Activated CD4-positive, CD25-positive, alpha-beta regulatory T cell treated with anti-CD3 and anti-CD28 coated beads, Interleukin-2, amount 50 U/mL, for 16 hours (primary cell): ENCODE results near the gene FAM131B.

Experiments
- DNase-seq: peaks from one replicate; pipeline ENCODE4 v3.0.0-alpha.2; 2020; ENCODE audit warnings: low read depth, low spot score

The FAM131B gene

DNA sequence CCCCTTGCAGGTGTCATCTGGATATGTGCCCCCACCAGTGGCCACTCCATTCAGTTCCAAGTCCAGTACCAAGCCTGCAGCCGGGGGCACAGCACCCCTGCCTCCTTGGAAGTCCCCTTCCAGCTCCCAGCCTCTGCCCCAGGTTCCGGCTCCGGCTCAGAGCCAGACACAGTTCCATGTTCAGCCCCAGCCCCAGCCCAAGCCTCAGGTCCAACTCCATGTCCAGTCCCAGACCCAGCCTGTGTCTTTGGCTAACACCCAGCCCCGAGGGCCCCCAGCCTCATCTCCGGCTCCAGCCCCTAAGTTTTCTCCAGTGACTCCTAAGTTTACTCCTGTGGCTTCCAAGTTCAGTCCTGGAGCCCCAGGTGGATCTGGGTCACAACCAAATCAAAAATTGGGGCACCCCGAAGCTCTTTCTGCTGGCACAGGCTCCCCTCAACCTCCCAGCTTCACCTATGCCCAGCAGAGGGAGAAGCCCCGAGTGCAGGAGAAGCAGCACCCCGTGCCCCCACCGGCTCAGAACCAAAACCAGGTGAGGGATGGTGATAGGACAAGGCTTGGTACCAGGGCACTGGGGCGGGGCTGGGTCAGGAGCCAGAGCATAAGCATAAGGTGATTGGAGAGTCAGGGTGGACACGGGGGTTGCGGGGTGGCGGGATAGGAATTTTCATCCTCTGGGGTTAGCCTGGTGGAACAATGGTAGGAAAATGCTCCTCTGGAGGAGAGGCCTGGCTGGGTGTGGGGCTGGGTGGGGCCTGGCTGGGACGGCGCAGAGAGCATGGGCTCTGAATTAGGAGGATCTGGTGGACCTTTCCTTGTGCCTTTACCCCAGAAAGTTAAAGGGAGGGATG lies 20.5 kb upstream of the FAM131B start:
- DNase-seq: no peak

- no peak for DNase-seq
Observed at GRCh38 chr7:143382126-143382790, 19.7 kb upstream of the FAM131B start.

DNA sequence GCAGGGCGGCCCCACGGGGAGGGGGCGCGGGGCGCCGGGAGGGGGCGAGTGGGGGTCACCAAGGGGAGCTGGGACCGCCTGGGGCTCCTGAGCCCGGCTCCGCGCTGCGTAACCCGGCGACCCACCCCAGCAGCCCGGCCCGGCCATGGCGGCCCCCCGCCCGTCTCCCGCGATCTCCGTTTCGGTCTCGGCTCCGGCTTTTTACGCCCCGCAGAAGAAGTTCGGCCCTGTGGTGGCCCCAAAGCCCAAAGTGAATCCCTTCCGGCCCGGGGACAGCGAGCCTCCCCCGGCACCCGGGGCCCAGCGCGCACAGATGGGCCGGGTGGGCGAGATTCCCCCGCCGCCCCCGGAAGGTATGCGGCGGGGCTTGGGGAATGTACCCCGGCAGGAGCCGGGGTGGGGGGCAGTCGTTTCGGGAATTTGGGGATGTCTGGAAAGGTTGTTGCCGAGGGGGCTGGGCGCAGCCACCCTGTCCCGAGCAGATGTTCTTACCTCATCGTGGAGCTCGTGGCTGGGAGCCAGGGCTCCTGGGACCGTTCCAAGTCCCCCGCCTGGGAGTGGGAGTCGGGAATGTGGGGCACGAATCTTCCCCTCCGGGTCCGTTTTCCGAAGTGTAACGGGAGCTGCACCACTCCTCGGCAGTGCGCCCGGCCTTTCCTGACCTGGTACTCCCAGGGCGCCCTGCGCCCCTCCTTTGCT lies 19.1 kb upstream of the FAM131B start:
- DNase-seq: no peak

- peak; percentile 70 for DNase-seq
Observed at GRCh38 chr7:143380646-143381426, 18.3 kb upstream of the FAM131B start, which contains the start of gene ZYX. Gene ZYX (plus strand): TSS chr7:143381345. CDS start chr7:143381572, 227 bp downstream.

DNA sequence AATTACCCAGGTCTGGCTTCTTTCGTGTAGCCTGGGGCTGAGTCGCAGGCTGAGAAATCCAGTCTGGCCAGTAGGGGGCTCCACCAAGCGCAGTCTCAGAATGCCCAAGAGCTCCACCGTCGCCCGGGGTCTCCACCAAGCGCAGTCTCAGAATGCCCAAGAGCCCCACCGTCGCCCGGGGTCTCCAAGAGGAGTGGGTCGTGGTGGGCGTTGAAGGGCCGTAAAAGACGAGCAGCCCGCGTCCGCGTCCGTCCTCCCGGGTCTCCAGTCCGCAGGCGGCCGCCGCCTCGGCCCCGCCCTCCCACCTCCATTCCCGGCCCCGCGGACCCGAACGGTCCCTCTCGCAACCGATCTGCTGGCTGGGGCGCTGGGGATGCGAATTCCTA lies 17.7 kb upstream of the FAM131B start:
- DNase-seq: peak; percentile 69

- DNase-seq: no peak
Observed at GRCh38 chr7:143379611-143380259, 17.2 kb upstream of the FAM131B start.

GRCh38 chr7:143376396-143376795 lies 13.9 kb upstream of the FAM131B start:
- DNase-seq: no peak

GRCh38 chr7:143375298-143376034 lies 13.0 kb upstream of the FAM131B start:
- DNase-seq: no peak

GRCh38 chr7:143374561-143374960 lies 12.0 kb upstream of the FAM131B start:
- no peak for DNase-seq

DNA sequence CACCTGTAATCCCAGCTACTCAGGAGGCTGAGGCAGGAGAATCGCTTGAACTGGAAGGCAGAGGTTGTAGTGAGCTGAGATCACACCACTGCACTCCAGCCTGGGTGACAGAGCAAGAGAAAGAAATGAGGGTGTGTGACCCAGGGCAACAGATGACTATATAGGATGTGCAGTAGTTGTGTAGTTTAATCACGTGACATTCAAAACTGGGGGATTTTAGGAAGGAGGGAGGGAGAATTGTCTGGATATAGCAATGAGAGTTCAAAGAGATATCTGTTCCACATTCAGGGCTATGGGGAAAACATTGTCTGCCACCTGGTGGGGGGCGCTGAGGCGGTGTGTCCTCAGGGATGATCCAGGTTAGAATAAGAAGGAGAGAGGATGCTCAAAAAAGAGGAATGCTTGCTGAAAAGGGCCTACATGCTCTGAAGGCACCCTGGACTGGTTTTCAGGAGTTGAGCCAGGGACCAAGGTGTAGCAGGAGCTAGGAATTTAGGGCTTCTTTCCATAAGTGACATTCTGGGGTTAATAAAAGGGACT lies 10.8 kb upstream of the FAM131B start:
- no peak for DNase-seq

- no peak for DNase-seq
Observed at GRCh38 chr7:143372070-143372469, 9.6 kb upstream of the FAM131B start.

DNA sequence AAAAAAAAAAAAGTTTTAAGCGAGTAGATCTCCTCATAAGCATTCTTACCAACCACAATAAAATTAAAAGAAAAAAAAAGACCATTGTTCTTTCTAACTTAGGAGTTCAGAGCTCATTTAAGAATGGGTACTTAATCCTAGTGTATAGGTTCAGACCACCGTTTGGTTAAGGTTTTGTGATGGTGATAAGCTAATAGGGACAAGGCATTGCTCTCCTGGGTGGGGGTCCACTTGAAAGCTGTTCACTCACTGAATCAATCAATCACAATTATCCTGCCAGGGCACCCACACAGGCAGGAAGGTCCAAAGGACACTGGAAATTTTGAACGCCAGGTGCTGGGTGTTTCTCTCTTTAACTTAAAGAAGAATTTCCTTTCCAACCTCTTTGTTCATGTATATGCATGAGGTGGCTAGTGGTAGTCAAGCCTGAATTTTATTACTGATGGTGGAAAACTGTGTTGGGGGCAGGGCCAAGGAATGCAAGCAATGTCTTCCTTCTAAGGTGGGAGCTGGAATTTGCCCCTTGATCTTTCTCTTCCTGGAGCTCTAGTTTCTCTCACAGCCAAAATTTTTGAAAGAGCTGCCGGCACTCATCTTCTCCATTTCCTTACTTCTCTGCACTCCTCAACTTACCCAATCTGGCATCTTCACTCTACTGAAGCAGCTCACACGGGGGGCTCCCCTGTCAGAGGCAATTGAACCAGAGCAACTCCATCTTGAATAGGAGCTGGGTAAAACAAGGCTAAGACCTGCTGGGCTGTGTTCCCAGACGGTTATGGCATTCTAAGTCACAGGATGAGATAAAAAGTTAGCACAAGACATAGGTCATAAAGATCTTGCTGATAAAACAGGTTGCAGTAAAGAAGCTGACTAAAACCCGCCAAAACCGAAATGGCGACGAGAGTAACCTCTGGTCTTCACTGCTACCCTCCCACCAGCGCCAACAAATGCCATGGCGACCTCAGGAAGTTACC lies 7.5 kb upstream of the FAM131B start:
- no peak for DNase-seq

GRCh38 chr7:143368387-143368786 lies 5.9 kb upstream of the FAM131B start:
- DNase-seq: no peak

DNA sequence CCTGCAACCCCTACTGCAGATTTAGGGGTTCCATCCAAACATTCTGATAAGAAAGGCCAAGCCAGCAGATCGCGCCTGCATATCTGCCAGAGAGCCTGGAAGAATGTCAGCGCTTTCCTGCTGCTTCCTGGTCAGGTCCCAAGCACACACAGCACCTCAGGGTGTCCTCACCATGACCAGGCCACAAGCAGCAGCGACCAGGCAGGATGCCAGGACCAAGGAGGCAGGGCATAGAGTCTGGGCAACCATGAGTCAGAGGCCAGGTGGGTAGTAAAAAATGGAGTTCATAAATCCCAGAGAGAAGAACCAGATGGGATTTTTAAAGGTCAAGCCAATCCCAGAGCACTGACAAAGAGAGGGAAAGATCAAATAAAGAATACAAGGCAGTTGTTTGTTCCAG lies 5.5 kb upstream of the FAM131B start:
- DNase-seq: no peak

DNA sequence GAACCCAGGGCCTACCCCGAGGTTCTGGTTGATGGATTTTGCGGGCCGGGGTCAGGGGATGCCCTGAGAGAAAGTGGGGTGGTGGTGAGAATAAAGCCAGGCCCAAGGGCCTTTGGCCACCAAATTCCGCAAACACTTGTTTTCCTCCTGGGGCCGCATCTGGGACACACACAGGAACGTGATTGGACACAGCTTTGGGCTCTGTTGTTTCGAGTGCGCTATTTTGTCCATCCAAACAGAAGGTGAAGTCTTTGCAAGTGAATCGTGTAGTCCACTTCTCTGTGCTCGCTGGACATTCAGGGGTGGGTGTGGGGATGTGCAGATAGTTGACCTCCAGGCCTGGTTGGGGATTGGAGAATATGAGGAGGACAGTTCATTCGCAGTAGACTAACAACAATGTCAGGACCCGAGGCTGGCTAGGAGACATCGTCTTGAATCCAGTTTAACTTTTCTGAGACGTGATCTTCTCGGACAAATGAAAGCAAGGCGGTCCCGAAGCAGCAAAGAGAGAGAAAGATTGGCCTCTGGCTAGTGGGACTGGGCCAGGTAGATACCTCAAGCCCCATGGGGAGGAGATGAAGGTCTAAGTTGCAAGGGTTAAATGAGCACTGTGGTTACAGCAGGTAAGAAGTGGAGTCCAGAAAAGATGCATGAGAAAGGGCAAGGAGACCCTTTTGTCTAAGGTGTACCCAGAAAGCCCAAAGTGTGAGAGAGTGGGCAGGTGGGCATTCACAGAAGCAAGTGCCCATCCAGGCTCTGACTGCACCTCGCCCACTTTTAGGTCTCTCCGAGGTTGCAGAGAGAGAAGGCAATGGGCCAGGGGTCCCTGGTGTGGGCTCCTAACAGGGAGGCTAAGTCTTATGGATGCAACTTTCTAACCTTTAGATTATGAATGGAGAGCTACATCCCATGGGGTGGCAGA lies 764 bp upstream of the FAM131B start:
- no peak for DNase-seq

GRCh38 chr7:143361552-143362130 lies 872 bp downstream of the FAM131B start:
- DNase-seq: no peak

DNA sequence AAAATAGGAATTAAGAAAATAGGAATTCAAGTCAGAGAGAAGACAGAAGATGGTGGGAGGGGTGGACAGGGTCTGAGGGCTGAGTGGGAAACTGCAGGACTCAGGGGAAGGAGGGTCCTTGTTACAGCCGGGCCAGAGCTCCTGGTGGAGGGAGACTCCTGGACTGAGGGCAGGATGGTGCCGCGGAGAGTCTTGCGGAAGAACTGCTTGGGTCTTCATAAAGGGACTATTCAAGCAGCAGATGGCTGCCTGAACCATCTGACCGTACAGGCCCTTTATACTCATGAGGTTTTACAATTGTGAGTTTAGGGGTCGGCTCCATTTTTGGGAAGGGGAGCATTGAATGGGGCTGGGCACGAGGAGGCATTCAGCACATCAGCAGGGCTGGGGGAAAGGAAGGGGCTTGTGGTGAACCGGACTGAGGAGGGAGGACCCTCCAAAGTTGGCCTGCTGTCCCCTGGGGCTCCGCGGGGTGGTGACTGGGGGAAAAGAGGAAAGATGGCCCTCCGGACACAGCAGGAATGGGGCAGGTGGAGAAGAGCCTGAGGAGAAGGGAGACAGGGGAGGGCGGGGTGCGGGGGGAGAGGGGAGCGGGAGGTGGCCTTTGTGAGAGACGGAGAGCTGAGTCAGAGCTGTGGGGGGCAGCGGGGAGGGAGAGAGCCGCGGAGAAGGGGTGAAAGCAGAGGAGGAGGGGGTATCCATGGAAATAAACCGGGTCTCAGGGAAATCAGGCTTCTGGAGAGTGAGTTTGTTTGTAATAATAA lies 1.5 kb downstream of the FAM131B start:
- DNase-seq: no peak
